ENCODE measurements around the gene METTL23. TPM values are rescaled to one million over a fixed set of nuclear protein-coding genes. Genes with fewer than 3 reads are reported as not detected.

METTL23 gene
- total and polyA plus RNA-seq, 2 donors (not counting 3 experiments of a cell fraction or from before 2014, with no cell fraction given) = 19.5 to 33.4 TPM

DNA sequence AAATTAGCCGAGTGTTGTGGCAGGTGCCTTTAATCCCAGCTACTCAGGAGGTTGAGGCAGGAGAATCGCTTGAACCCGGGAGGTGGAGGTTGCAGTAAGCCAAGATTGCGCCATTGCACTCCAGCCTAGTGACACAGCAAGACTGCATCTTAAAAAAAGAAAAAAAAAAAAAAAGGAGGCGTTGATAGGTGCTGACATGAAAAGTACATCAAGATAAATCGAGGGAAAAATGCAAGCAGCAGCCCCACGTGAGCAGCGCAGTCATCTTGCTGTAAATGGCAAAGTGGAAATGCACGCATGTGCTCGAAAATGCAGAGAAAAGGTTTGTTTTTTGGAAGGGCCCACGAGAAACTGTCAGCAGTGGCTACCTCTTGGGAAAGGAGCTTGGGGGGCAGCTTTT lies 36.8 kb upstream of the METTL23 start:
- Histone ChIP-seq H2AFZ (ENCODE audit: low read depth, low read length) (no peak overlapping the region), H3K27me3 (ENCODE audit: control insufficient read depth in 2 of 2, insufficient read depth in 2 of 2, low read length in 2 of 2) (no peaks in the 10 kb centered on the region), H3K9ac (replicated peaks; ENCODE audit: extremely low read depth, insufficient read depth, low read length) (no peak overlapping the region), H4K20me1 (replicated peaks; ENCODE audit: control insufficient read depth, extremely low read depth, insufficient read depth, low read length) (no peaks in the 10 kb centered on the region), H3K27ac (ENCODE audit: insufficient read depth, low read depth, low read length) (no peak overlapping the region), H3K9me1 (replicated peaks; ENCODE audit: control insufficient read depth, extremely low read depth, insufficient read depth, low read length) (no peaks in the 10 kb centered on the region), H3K4me2 (ENCODE audit: insufficient read depth, low read length) (no peak overlapping the region), H3K36me3 (ENCODE audit: control insufficient read depth in 2 of 2, extremely low read depth in 1 of 2, insufficient read depth in 2 of 2, low read length in 2 of 2) (no peaks in the 10 kb centered on the region), H3K4me1 (ENCODE audit: control insufficient read depth, extremely low read depth, insufficient read depth, low read length) (peaks cover 14% of the 10 kb centered on the region), H3K9me3 (replicated peaks; ENCODE audit: control insufficient read depth, insufficient read depth, low read length) (no peaks in the 10 kb centered on the region), H3K79me2 (ENCODE audit: control insufficient read depth, insufficient read depth, low read length) (peaks cover 12% of the 10 kb centered on the region), H3K4me3 (replicated peaks in 1 of 3; ENCODE audit: insufficient read depth in 1 of 3, low read depth in 1 of 3, low read length in 3 of 3) (no peak overlapping the region)
- CTCF ChIA-PET = interaction anchor here (3.3 kb wide), 1 partner anchor 9 kb away, joined by 19 read pairs; no protein-coding TSS in a partner anchor
- POLR2A ChIA-PET = no interaction called here
- DNase-seq (ENCODE audit: low read depth, low spot score) = no peak
- dilution Hi-C loops (cut with MboI; ENCODE audit: extremely low pct_ligation_motif_present, low sequenced_read_pairs) (no loop called here), intact Hi-C loops (cut with micrococcal nuclease) (no loop called here)
- BruUV-seq (replicated peaks) = no TSS peak
- TF ChIP-seq EZH2 (IDR thresholded peaks at IDR 0.05; ENCODE audit: borderline replicate concordance, low read depth, low read length, severe bottlenecking) (no peak), POLR2AphosphoS5 (IDR thresholded peaks at IDR 0.05; ENCODE audit: insufficient read depth, low read depth, low read length) (no peak), FOS (IDR thresholded peaks at IDR 0.05; ENCODE audit: borderline replicate concordance, insufficient read depth, low read length) (no peak), MYC (IDR thresholded peaks at IDR 0.05; ENCODE audit: low read depth, low read length) (no peak), GATA2 (IDR thresholded peaks at IDR 0.05; ENCODE audit: insufficient read depth, insufficient read length, low read depth, low read length) (no peak), POLR2A (IDR thresholded peaks at IDR 0.05; ENCODE audit: low read depth, low read length) (no peak), JUN (IDR thresholded peaks at IDR 0.05; ENCODE audit: borderline replicate concordance, insufficient read depth, insufficient read length, low read depth) (no peak)
- TF ChIP-seq, protein P1, sequence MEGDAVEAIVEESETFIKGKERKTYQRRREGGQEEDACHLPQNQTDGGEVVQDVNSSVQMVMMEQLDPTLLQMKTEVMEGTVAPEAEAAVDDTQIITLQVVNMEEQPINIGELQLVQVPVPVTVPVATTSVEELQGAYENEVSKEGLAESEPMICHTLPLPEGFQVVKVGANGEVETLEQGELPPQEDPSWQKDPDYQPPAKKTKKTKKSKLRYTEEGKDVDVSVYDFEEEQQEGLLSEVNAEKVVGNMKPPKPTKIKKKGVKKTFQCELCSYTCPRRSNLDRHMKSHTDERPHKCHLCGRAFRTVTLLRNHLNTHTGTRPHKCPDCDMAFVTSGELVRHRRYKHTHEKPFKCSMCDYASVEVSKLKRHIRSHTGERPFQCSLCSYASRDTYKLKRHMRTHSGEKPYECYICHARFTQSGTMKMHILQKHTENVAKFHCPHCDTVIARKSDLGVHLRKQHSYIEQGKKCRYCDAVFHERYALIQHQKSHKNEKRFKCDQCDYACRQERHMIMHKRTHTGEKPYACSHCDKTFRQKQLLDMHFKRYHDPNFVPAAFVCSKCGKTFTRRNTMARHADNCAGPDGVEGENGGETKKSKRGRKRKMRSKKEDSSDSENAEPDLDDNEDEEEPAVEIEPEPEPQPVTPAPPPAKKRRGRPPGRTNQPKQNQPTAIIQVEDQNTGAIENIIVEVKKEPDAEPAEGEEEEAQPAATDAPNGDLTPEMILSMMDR (IDR thresholded peaks at IDR 0.05; ENCODE audit: extremely low read depth in 1 of 2, insufficient read depth in 1 of 2, low read depth in 1 of 2, low read length in 2 of 2) = no peak
- TF ChIP-seq, protein P2, sequence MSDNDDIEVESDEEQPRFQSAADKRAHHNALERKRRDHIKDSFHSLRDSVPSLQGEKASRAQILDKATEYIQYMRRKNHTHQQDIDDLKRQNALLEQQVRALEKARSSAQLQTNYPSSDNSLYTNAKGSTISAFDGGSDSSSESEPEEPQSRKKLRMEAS (IDR thresholded peaks at IDR 0.05; ENCODE audit: insufficient read depth, insufficient read length) = no peak
- no peak for FAIRE-seq

All from endothelial cell of umbilical vein (primary cell).